SK-N-SH (cell line): ENCODE results near the gene MEG3. TPM values are rescaled to one million over a fixed set of nuclear protein-coding genes. Genes with fewer than 3 reads are reported as not detected.

Source experiments
- CTCF ChIA-PET: fragments of 300-600, 350-600 bp; formaldehyde crosslinking; extraction: SDS; loops from one replicate; lab custom pipeline; 2021; lab: Yijun Ruan, JAX
- POLR2A ChIA-PET: fragments of 350-600 bp; sonication (Branson Sonifier 250); formaldehyde crosslinking; extraction: SDS; loops from one replicate; lab custom pipeline; 2020; ENCODE audit warnings: antibody characterized with exemption, inconsistent platforms; lab: Yijun Ruan, JAX
- DNase-seq: peaks from one replicate; pipeline ENCODE4 v3.0.0; 2012
- H2AFZ ChIP-seq: fragments of 200-600 bp; sonication (generic); 2 replicates; pipeline ENCODE4 v1.8.1; 2016; ENCODE audit warnings: antibody characterized with exemption, mild to moderate bottlenecking, low read depth
- H3F3A ChIP-seq: fragments of 200-600 bp; sonication (generic); replicated peaks from 2 replicates; pipeline ENCODE3; 2016; ENCODE audit warnings: antibody characterized with exemption, mild to moderate bottlenecking; ENCODE audit not compliant: insufficient read depth
- H3K27ac ChIP-seq, 2 experiments: fragments of 200-500 bp in 1 of 2; fragments of 200-600 bp in 1 of 2; sonication (Bioruptor generic) in 1 of 2; sonication (generic), shearing (Covaris generic) in 1 of 2; 2 replicates each; pipeline versions ENCODE4 v1.5.1 to v1.6.1; 2014 to 2016; ENCODE audit warnings: low read depth in 2 of 2, inconsistent platforms in 1 of 2, low read length in 1 of 2, mild to moderate bottlenecking in 1 of 2, mixed read lengths in 1 of 2
- H3K27me3 ChIP-seq: fragments of 200-600 bp; sonication (generic), shearing (Covaris generic); 2 replicates; pipeline ENCODE4 v1.6.1; 2016; ENCODE audit warnings: mixed run types; ENCODE audit not compliant: insufficient read depth
- H3K36me3 ChIP-seq, 2 experiments: fragments of 200-500 bp in 1 of 2; fragments of 200-600 bp in 1 of 2; sonication (Bioruptor generic) in 1 of 2; sonication (generic) in 1 of 2; replicated peaks in 1 of 2; 2 replicates each; pipeline versions ENCODE3 to v1.5.1; 2014 to 2016; ENCODE audit warnings: low read length in 1 of 2, mild to moderate bottlenecking in 1 of 2; ENCODE audit not compliant: insufficient read depth in 2 of 2, control insufficient read depth in 1 of 2
- H3K4me1 ChIP-seq, 2 experiments: fragments of 200-500 bp in 1 of 2; fragments of 200-600 bp in 1 of 2; sonication (Bioruptor generic) in 1 of 2; sonication (generic), shearing (Covaris generic) in 1 of 2; 2 replicates each; pipeline versions ENCODE4 v1.5.1 to v1.6.1; 2014 to 2016; ENCODE audit warnings: low read depth in 1 of 2, low read length in 1 of 2, mixed run types in 1 of 2; ENCODE audit not compliant: insufficient read depth in 2 of 2, control insufficient read depth in 1 of 2
- H3K4me2 ChIP-seq: fragments of 200-600 bp; sonication (generic), shearing (Covaris generic); 2 replicates; pipeline ENCODE4 v1.6.1; 2017; ENCODE audit warnings: mixed run types
- H3K4me3 ChIP-seq, 2 experiments: fragments of 200-500 bp in 1 of 2; fragments of 200-600 bp in 1 of 2; sonication (Bioruptor generic) in 1 of 2; sonication (generic), shearing (Covaris generic) in 1 of 2; 2 replicates each; pipeline versions ENCODE4 v1.5.1 to v1.8.1; 2014 to 2016; ENCODE audit warnings: low read depth in 2 of 2, inconsistent platforms in 1 of 2, low read length in 1 of 2, mild to moderate bottlenecking in 1 of 2, mixed read lengths in 1 of 2, moderate library complexity in 1 of 2
- H3K79me2 ChIP-seq: fragments of 200-600 bp; sonication (generic); 2 replicates; pipeline ENCODE4 v1.8.1; 2017; ENCODE audit warnings: mild to moderate bottlenecking; ENCODE audit not compliant: insufficient read depth
- H3K9ac ChIP-seq: fragments of 200-600 bp; sonication (generic); 2 replicates; pipeline ENCODE4 v1.6.1; 2017; ENCODE audit warnings: mixed run types
- H3K9me2 ChIP-seq: fragments of 200-600 bp; sonication (generic); 2 replicates; pipeline ENCODE4 v1.6.1; 2017; ENCODE audit warnings: mixed run types
- H3K9me3 ChIP-seq: fragments of 200-600 bp; sonication (generic); 2 replicates; pipeline ENCODE4 v1.6.1; 2017; ENCODE audit warnings: mixed run types, mild to moderate bottlenecking, moderate library complexity
- H4K20me1 ChIP-seq: fragments of 200-600 bp; sonication (generic); 2 replicates; pipeline ENCODE4 v1.6.1; 2017; ENCODE audit warnings: mild to moderate bottlenecking, mixed run types; ENCODE audit not compliant: insufficient read depth
- FOSL2 ChIP-seq: IDR thresholded peaks from 2 replicates; pipeline ENCODE4 v1.4.0; 2012; ENCODE audit warnings: low read depth, mild to moderate bottlenecking, moderate library complexity, borderline replicate concordance
- IRF3 ChIP-seq: fragments of 150-350 bp; IDR thresholded peaks from 2 replicates; pipeline ENCODE4 v1.6.1; 2016; ENCODE audit warnings: mild to moderate bottlenecking, low read depth, low read length
- MXI1 ChIP-seq: IDR thresholded peaks from 2 replicates; pipeline ENCODE4 v1.6.1; 2012; ENCODE audit warnings: mild to moderate bottlenecking, low read depth, low read length, improper control_type of control experiment
- RAD21 ChIP-seq: IDR thresholded peaks from 2 replicates; pipeline ENCODE4 v1.6.1; 2012; ENCODE audit warnings: mild to moderate bottlenecking, low read length
- REST ChIP-seq: IDR thresholded peaks from 2 replicates; pipeline ENCODE4 v1.6.1; 2012; ENCODE audit warnings: mild to moderate bottlenecking, low read depth, low read length, moderate library complexity
- RFX5 ChIP-seq: IDR thresholded peaks from 2 replicates; pipeline ENCODE4 v1.6.1; 2012; ENCODE audit warnings: mild to moderate bottlenecking, improper control_type of control experiment, low read length
- RXRA ChIP-seq: IDR thresholded peaks from 2 replicates; pipeline ENCODE4 v1.4.0; 2012; ENCODE audit warnings: low read depth, mild to moderate bottlenecking, borderline replicate concordance
- TEAD4 ChIP-seq: IDR thresholded peaks from 2 replicates; pipeline ENCODE4 v1.4.0; 2012; ENCODE audit warnings: mild to moderate bottlenecking, borderline replicate concordance; ENCODE audit not compliant: insufficient read depth
- USF2 ChIP-seq: fragments of 150-350 bp; IDR thresholded peaks from 2 replicates; pipeline ENCODE4 v1.6.1; 2017; ENCODE audit warnings: antibody characterized with exemption, low read length, low read depth, borderline replicate concordance
- YY1 ChIP-seq: IDR thresholded peaks from 2 replicates; pipeline ENCODE4 v1.4.0; 2012; ENCODE audit warnings: low read depth, mild to moderate bottlenecking
- ZBTB33 ChIP-seq: IDR thresholded peaks from 2 replicates; pipeline ENCODE4 v1.4.0; 2012; ENCODE audit warnings: low read depth, borderline replicate concordance
- WGBS: methylation state at CpG from one replicate; pipeline ENCODE4 v1.1.6; 2017; ENCODE audit warnings: low lambda C conversion rate; 5-methylcytosine and 5-hydroxymethylcytosine counted together
- polyA plus RNA-seq, 3 experiments: library from polyadenylated mRNA; depleted of rRNA; stranded (reverse); fragments of >200 nt; gene quantifications; 2 replicates each; pipeline ENCODE4 v1.2.3, GENCODE V29; 2012

MEG3 gene
- polyA plus RNA-seq, 1 of the 3 experiments (the other 2 are of a cell fraction), result not detected

DNA sequence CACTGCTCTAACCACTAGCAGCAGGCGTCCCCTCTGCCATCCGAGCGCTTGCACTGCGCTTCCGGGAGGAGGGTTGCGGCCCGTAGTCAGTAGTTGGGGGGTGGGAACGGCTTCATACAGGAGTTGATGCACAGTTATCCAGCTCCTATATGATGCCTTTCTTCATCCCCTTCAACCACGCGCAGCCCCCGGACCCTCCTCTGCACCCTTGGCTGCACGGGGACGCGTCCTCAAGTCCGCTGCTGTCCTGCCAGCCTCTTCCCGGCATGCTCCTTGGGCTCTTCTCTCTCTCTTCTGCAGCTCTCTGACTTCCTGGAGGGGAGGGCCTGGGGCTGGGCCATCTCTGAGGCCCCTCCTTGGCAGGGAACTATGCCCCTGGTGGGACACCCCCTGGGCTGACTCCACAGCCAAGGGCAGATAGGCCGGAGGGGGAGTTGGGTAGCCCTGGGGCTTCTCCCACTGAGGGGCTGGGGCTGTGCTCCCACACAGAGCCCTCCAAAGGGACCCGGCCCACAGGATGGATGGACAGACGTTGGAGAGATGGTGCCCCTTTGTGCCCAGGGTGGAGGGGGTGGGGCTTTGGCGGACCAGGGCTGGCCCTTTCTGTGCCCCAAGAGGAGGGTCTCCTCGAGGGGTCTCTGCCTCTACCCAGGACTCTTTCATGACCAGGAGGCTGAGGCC, 48.6 kb downstream of the MEG3 start:
- ChIA-PET CTCF (interaction anchor here (1.7 kb wide), 1 partner anchor 22 kb away, joined by 4 read pairs; no protein-coding TSS in a partner anchor), POLR2A (interaction anchor here (0.8 kb wide), 1 partner anchor 9 kb away, joined by 4 read pairs; no protein-coding TSS in a partner anchor)
- TF ChIP-seq FOSL2, result no peak
- no peak for TF ChIP-seq ZBTB33
- no peak for TF ChIP-seq MXI1
- TF ChIP-seq YY1, result no peak
- TF ChIP-seq IRF3, result no peak
- TF ChIP-seq TEAD4, result no peak
- TF ChIP-seq REST, result no peak
- TF ChIP-seq USF2, result no peak
- no peak for TF ChIP-seq RFX5
- TF ChIP-seq RXRA, result no peak
- TF ChIP-seq RAD21, result no peak
- H3K27ac ChIP-seq, result no peak overlapping the region; a peak in 1 of 4 replicates
- H3K4me3 ChIP-seq, result no peak overlapping the region
- H3K9ac ChIP-seq, result no peak overlapping the region
- no peak overlapping the region for H3K4me2 ChIP-seq
- 89% methylated on average over 15 of the region's 21 CpGs for WGBS
- no peaks in the 10 kb centered on the region for H3K36me3 ChIP-seq
- no peaks in the 10 kb centered on the region for H3K27me3 ChIP-seq
- H3K79me2 ChIP-seq, result no peaks in the 10 kb centered on the region
- H3K4me1 ChIP-seq, result peaks cover 0 to 12% of the 10 kb centered on the region in 2 experiments; a peak in 1 of 4 replicates
- no peaks in the 10 kb centered on the region for H3K9me2 ChIP-seq
- H2AFZ ChIP-seq, result no peak overlapping the region
- H3F3A ChIP-seq, result no peaks in the 10 kb centered on the region
- DNase-seq, result no peak
- H3K9me3 ChIP-seq, result no peaks in the 10 kb centered on the region
- H4K20me1 ChIP-seq, result no peaks in the 10 kb centered on the region
